K562 (cell line): ENCODE measurements around the gene TMC8. TPM values are rescaled to one million over a fixed set of nuclear protein-coding genes. Genes with fewer than 3 reads are reported as not detected.

Experiments used
- AFF1 ChIP-seq, 2 experiments: fragments of 450-650 bp; IDR thresholded peaks; 2 replicates each; pipeline ENCODE4 v1.6.1; 2018; ENCODE audit warnings: mild to moderate bottlenecking in 2 of 2, low read depth in 1 of 2; ENCODE audit not compliant: partially characterized antibody in 2 of 2
- ARNT ChIP-seq, 2 experiments: fragments of 450-650 bp; IDR thresholded peaks; 2 replicates each; pipeline ENCODE4 v1.6.1; 2016; ENCODE audit warnings: mild to moderate bottlenecking in 1 of 2
- ASH1L ChIP-seq: fragments of 450-650 bp; IDR thresholded peaks from 2 replicates; pipeline ENCODE4 v1.6.1; 2018; ENCODE audit warnings: borderline replicate concordance, mild to moderate bottlenecking, low read depth; ENCODE audit not compliant: partially characterized antibody
- CHD4 ChIP-seq: fragments of 200-600 bp; sonication (generic); IDR thresholded peaks from 3 replicates; pipeline ENCODE4 v1.6.1; 2012; ENCODE audit warnings: low read depth, mild to moderate bottlenecking, mixed read lengths, low read length, inconsistent platforms; ENCODE audit not compliant: insufficient read depth, insufficient replicate concordance, poor library complexity, severe bottlenecking
- CREBBP ChIP-seq: IDR thresholded peaks from one replicate; pipeline ENCODE4 v1.6.1; 2012; ENCODE audit warnings: low read depth, mild to moderate bottlenecking, control low read depth, inconsistent platforms, low read length
- ELF2 ChIP-seq: fragments of 250-450 bp; sonication (Bioruptor Pico); IDR thresholded peaks from 2 replicates; pipeline ENCODE4 v1.5.0; 2021; ENCODE audit warnings: mild to moderate bottlenecking
- FOS ChIP-seq: IDR thresholded peaks from 3 replicates; pipeline ENCODE4 v1.6.1; 2011; ENCODE audit not compliant: insufficient read length; ENCODE audit errors: extremely low read depth
- FOXK1 ChIP-seq: sonication (generic); formaldehyde crosslinking; IDR thresholded peaks from 2 replicates; pipeline ENCODE4 v1.8.0; 2022; ENCODE audit warnings: missing genetic modification reagents, mild to moderate bottlenecking, borderline replicate concordance
- FOXP4 ChIP-seq: sonication (generic); formaldehyde crosslinking; IDR thresholded peaks from 2 replicates; pipeline ENCODE4 v1.8.0; 2022; ENCODE audit warnings: mild to moderate bottlenecking, missing genetic modification reagents, borderline replicate concordance
- HDAC2 ChIP-seq: fragments of 450-650 bp; IDR thresholded peaks from 2 replicates; pipeline ENCODE4 v1.6.1; 2016; ENCODE audit warnings: mild to moderate bottlenecking
- HDAC6 ChIP-seq: IDR thresholded peaks from 2 replicates; pipeline ENCODE4 v1.6.1; 2012; ENCODE audit warnings: low read depth, mild to moderate bottlenecking, control low read depth, inconsistent platforms, low read length, moderate library complexity
- HMG20A ChIP-seq: fragments of 450-650 bp; formaldehyde crosslinking; conservative IDR thresholded peaks from 2 replicates; pipeline ENCODE4 v1.4.0; 2020; ENCODE audit warnings: mild to moderate bottlenecking, mixed read lengths
- KAT7 ChIP-seq: sonication (generic); formaldehyde crosslinking; IDR thresholded peaks from 2 replicates; pipeline ENCODE4 v1.8.0; 2022; ENCODE audit warnings: missing genetic modification reagents, mild to moderate bottlenecking, borderline replicate concordance
- MXD1 ChIP-seq: fragments of 250-450 bp; sonication (Bioruptor Pico); IDR thresholded peaks from 2 replicates; pipeline ENCODE4 v1.8.0; 2021; ENCODE audit warnings: borderline replicate concordance, mild to moderate bottlenecking, moderate library complexity; ENCODE audit not compliant: poor library complexity, severe bottlenecking
- NFATC3 ChIP-seq: fragments of 450-650 bp; IDR thresholded peaks from 2 replicates; pipeline ENCODE4 v1.6.1; 2017; ENCODE audit warnings: mild to moderate bottlenecking
- NFE2L1 ChIP-seq: fragments of 450-650 bp; IDR thresholded peaks from 2 replicates; pipeline ENCODE4 v1.6.1; 2016; ENCODE audit warnings: missing genetic modification characterization, low read depth, mild to moderate bottlenecking, missing compliant biosample characterization, moderate library complexity, borderline replicate concordance
- PTRF ChIP-seq: fragments of 450-650 bp; IDR thresholded peaks from 2 replicates; pipeline ENCODE4 v1.6.1; 2016; ENCODE audit warnings: mild to moderate bottlenecking, missing genetic modification characterization, missing compliant biosample characterization
- SIRT6 ChIP-seq: IDR thresholded peaks from one replicate; pipeline ENCODE4 v1.6.1; 2012; ENCODE audit warnings: low read depth, mild to moderate bottlenecking, control low read depth, inconsistent platforms, low read length, moderate library complexity
- ZNF124 ChIP-seq: sonication (generic); formaldehyde crosslinking; IDR thresholded peaks from 2 replicates; pipeline ENCODE4 v1.8.1; 2022; ENCODE audit warnings: missing genetic modification reagents
- ZNF146 ChIP-seq: IDR thresholded peaks from one replicate; pipeline ENCODE4 v1.6.1; 2018; ENCODE audit warnings: missing compliant biosample characterization; ENCODE audit not compliant: unreplicated experiment
- ZNF324 ChIP-seq: fragments of 250-450 bp; sonication (Bioruptor Pico); IDR thresholded peaks from 2 replicates; pipeline ENCODE4 v1.4.0; 2020; ENCODE audit warnings: mild to moderate bottlenecking
- polyA plus RNA-seq, 8 experiments: library from polyadenylated mRNA; depleted of rRNA in 4 of 8; stranded (reverse) in 5 of 8; unstranded in 3 of 8; fragments of >200 nt; fragmentation: Nextera tagmentation in 2 of 8; fragmentation: Illumina TruSeq in 1 of 8; extraction: Ambion mirVana in 2 of 8; extraction: Trizol in 1 of 8; gene quantifications; 2 replicates each; pipeline versions ENCODE4 v1.2.1 to v1.2.3, GENCODE V29; 2011 to 2014; ENCODE audit warnings: inconsistent platforms in 1 of 8, missing spikeins in 1 of 8
- total RNA-seq, 7 experiments: library from RNA; depleted of rRNA in 6 of 7; stranded (reverse); fragments of >200 nt in 6 of 7; fragmentation: Illumina TruSeq in 2 of 7; extraction: Trizol in 2 of 7; gene quantifications; 2 replicates each; pipeline versions ENCODE4 v1.2.1 to v1.2.3, GENCODE V29; 2011 to 2021; ENCODE audit warnings: low replicate concordance in 1 of 7

The TMC8 gene
- total and polyA plus RNA-seq, 9 of the 15 experiments (the other 6 are each of a cell fraction or from before 2014, with no cell fraction given): 0.13 to 10.9 (median 2.8) TPM

GRCh38 chr17:78137392-78138203 is 7.0 kb downstream of the TMC8 start (continued):
- no peak for TF ChIP-seq AFF1 (IDR thresholded peaks at IDR 0.05; ENCODE audit: low read depth in 1 of 2, partially characterized antibody in 2 of 2)
- TF ChIP-seq CHD4: peak; percentile 100
- peak; percentile 82 for TF ChIP-seq HDAC2
- TF ChIP-seq NFE2L1 (tag): no peak
- no peak for TF ChIP-seq ZNF146 (CRISPR knock-in tag)
- no peak for TF ChIP-seq PTRF (tag)
- no peak for TF ChIP-seq MXD1 (CRISPR knock-in tag)
- TF ChIP-seq SIRT6: no peak
- no peak for TF ChIP-seq HMG20A (CRISPR knock-in tag)
- no peak for TF ChIP-seq FOS
- TF ChIP-seq HDAC6: no peak
- TF ChIP-seq ASH1L: no peak
- no peak for TF ChIP-seq ZNF324
- peak; percentile 44; the same call in 1 of the 2 replicates for TF ChIP-seq FOXP4 (CRISPR knock-in tag)
- TF ChIP-seq FOXK1 (CRISPR knock-in tag): 0 out of 2 replicates have a peak, but pooled peaks have one; percentile 42
- TF ChIP-seq NFATC3: no peak
- TF ChIP-seq CREBBP: no peak
- TF ChIP-seq ARNT (IDR thresholded peaks at IDR 0.05): no peak
- no peak for TF ChIP-seq ELF2 (CRISPR knock-in tag)
- TF ChIP-seq KAT7 (CRISPR knock-in tag): peak; percentile 88; the same call in 1 of the 2 replicates
- no peak for TF ChIP-seq ZNF124 (CRISPR knock-in tag)
